ENCODE measurements around the gene ARHGEF7. TPM values are rescaled to one million over a fixed set of nuclear protein-coding genes. Genes with fewer than 3 reads are reported as not detected.
"Not testable (repeated sequence)": the region's sequence is repeated elsewhere in the genome, so short reads cannot be mapped to it uniquely, and the experiment has no call there.

Gene ARHGEF7
- total RNA-seq, 2 experiments from 2014 or later: 67.9 to 68.9 TPM

- H3K4me3 Mint-ChIP-seq: no peak overlapping the region
- peaks cover 2% of the 10 kb centered on the region for H3K4me1 Mint-ChIP-seq
- H3K27me3 Mint-ChIP-seq: no peaks in the 10 kb centered on the region
- POLR2A ChIA-PET: no interaction called here
- H3K36me3 Mint-ChIP-seq (ENCODE audit: low read depth): peaks cover 80% of the 10 kb centered on the region
- H3K9me3 Mint-ChIP-seq: peaks cover 17% of the 10 kb centered on the region
- no peak for DNase-seq
- no peak overlapping the region for H3K27ac Mint-ChIP-seq
- CTCF ChIA-PET: no interaction called here
Observed at GRCh38 chr13:111255228-111255790, 140.2 kb downstream of the ARHGEF7 start.

- H3K4me1 Mint-ChIP-seq: peaks cover 2% of the 10 kb centered on the region
- no peaks in the 10 kb centered on the region for H3K27me3 Mint-ChIP-seq
- peaks cover 17% of the 10 kb centered on the region for H3K9me3 Mint-ChIP-seq
- ChIA-PET POLR2A (no interaction called here), CTCF (interaction anchor here (0.9 kb wide), 1 partner anchor 8 kb away, joined by 3 read pairs; no protein-coding TSS in a partner anchor)
- no peak overlapping the region for H3K4me3 Mint-ChIP-seq
- peaks cover 76% of the 10 kb centered on the region for H3K36me3 Mint-ChIP-seq (ENCODE audit: low read depth)
- DNase-seq: no peak
- no peak overlapping the region for H3K27ac Mint-ChIP-seq
Observed at GRCh38 chr13:111256458-111256857, 141.3 kb downstream of the ARHGEF7 start.

- Mint-ChIP-seq H3K36me3 (ENCODE audit: low read depth) (peaks cover 74% of the 10 kb centered on the region), H3K27me3 (no peaks in the 10 kb centered on the region), H3K27ac (no peak overlapping the region), H3K4me3 (no peak overlapping the region), H3K9me3 (peaks cover 17% of the 10 kb centered on the region), H3K4me1 (peaks cover 2% of the 10 kb centered on the region)
- ChIA-PET CTCF (no interaction called here), POLR2A (no interaction called here)
- DNase-seq: no peak
Observed at GRCh38 chr13:111256946-111257345, 141.8 kb downstream of the ARHGEF7 start.

GRCh38 chr13:111257899-111258298, 142.8 kb downstream of the ARHGEF7 start:
- not testable (repeated sequence) for H3K4me3 Mint-ChIP-seq

GRCh38 chr13:111258637-111259036, 143.5 kb downstream of the ARHGEF7 start:
- Mint-ChIP-seq H3K4me1 (peaks cover 4% of the 10 kb centered on the region), H3K36me3 (ENCODE audit: low read depth) (peaks cover 62% of the 10 kb centered on the region), H3K27ac (no peak overlapping the region), H3K9me3 (peaks cover 15% of the 10 kb centered on the region), H3K4me3 (no peak overlapping the region), H3K27me3 (no peaks in the 10 kb centered on the region)
- CTCF ChIA-PET: no interaction called here
- POLR2A ChIA-PET: no interaction called here
- DNase-seq: no peak

More at GRCh38 chr13:111257899-111258298, 142.8 kb downstream of the ARHGEF7 start:
- CTCF ChIA-PET, DNase-seq, H3K4me1 Mint-ChIP-seq, POLR2A ChIA-PET, H3K27ac Mint-ChIP-seq, H3K27me3 Mint-ChIP-seq: not testable (repeated sequence)
- Mint-ChIP-seq H3K9me3 (peaks cover 17% of the 10 kb centered on the region), H3K36me3 (ENCODE audit: low read depth) (peaks cover 68% of the 10 kb centered on the region)

- Mint-ChIP-seq H3K9me3 (peaks cover 12% of the 10 kb centered on the region), H3K36me3 (ENCODE audit: low read depth) (peaks cover 58% of the 10 kb centered on the region), H3K4me1 (peaks cover 4% of the 10 kb centered on the region), H3K27me3 (no peaks in the 10 kb centered on the region), H3K27ac (no peak overlapping the region), H3K4me3 (no peak overlapping the region)
- ChIA-PET CTCF (no interaction called here), POLR2A (no interaction called here)
- no peak for DNase-seq
Observed at GRCh38 chr13:111259058-111259457, 143.9 kb downstream of the ARHGEF7 start.

- H3K9me3 Mint-ChIP-seq: peaks cover 9% of the 10 kb centered on the region
- no peaks in the 10 kb centered on the region for H3K27me3 Mint-ChIP-seq
- no peak for DNase-seq
- peaks cover 46% of the 10 kb centered on the region for H3K36me3 Mint-ChIP-seq (ENCODE audit: low read depth)
- ChIA-PET CTCF (no interaction called here), POLR2A (no interaction called here)
- peaks cover 4% of the 10 kb centered on the region for H3K4me1 Mint-ChIP-seq
- no peak overlapping the region for H3K27ac Mint-ChIP-seq
- no peak overlapping the region for H3K4me3 Mint-ChIP-seq
Observed at GRCh38 chr13:111261326-111261725, 146.2 kb downstream of the ARHGEF7 start.

- ChIA-PET POLR2A (no interaction called here), CTCF (no interaction called here)
- no peak for DNase-seq
- H3K27me3 Mint-ChIP-seq: no peaks in the 10 kb centered on the region
- peaks cover 41% of the 10 kb centered on the region for H3K36me3 Mint-ChIP-seq (ENCODE audit: low read depth)
- H3K4me1 Mint-ChIP-seq: peaks cover 2% of the 10 kb centered on the region
- H3K27ac Mint-ChIP-seq: no peak overlapping the region
- H3K9me3 Mint-ChIP-seq: peaks cover 6% of the 10 kb centered on the region
- H3K4me3 Mint-ChIP-seq: no peak overlapping the region
Observed at GRCh38 chr13:111262281-111262680, 147.2 kb downstream of the ARHGEF7 start.

- Mint-ChIP-seq H3K27me3 (no peaks in the 10 kb centered on the region), H3K27ac (no peak overlapping the region), H3K36me3 (ENCODE audit: low read depth) (peaks cover 38% of the 10 kb centered on the region), H3K4me3 (no peak overlapping the region), H3K4me1 (peaks cover 2% of the 10 kb centered on the region), H3K9me3 (peaks cover 6% of the 10 kb centered on the region)
- DNase-seq: no peak
- CTCF ChIA-PET: no interaction called here
- POLR2A ChIA-PET: no interaction called here
Observed at GRCh38 chr13:111262715-111263114, 147.6 kb downstream of the ARHGEF7 start.

GRCh38 chr13:111263566-111263965, 148.5 kb downstream of the ARHGEF7 start:
- no peaks in the 10 kb centered on the region for H3K27me3 Mint-ChIP-seq
- ChIA-PET CTCF (no interaction called here), POLR2A (no interaction called here)
- no peak for DNase-seq
- H3K4me1 Mint-ChIP-seq: peaks cover 2% of the 10 kb centered on the region
- peaks cover 29% of the 10 kb centered on the region for H3K36me3 Mint-ChIP-seq (ENCODE audit: low read depth)
- peaks cover 6% of the 10 kb centered on the region for H3K9me3 Mint-ChIP-seq
- H3K4me3 Mint-ChIP-seq: no peak overlapping the region
- H3K27ac Mint-ChIP-seq: no peak overlapping the region

- Mint-ChIP-seq H3K4me3 (no peak overlapping the region), H3K4me1 (peaks cover 12% of the 10 kb centered on the region), H3K9me3 (no peaks in the 10 kb centered on the region), H3K27ac (no peak overlapping the region), H3K27me3 (no peaks in the 10 kb centered on the region), H3K36me3 (ENCODE audit: low read depth) (peaks cover 23% of the 10 kb centered on the region)
- CTCF ChIA-PET: interaction anchor here (1.1 kb wide), 1 partner anchor 9 kb away, joined by 3 read pairs; no protein-coding TSS in a partner anchor
- no peak for DNase-seq
- POLR2A ChIA-PET: no interaction called here
Observed at GRCh38 chr13:111265006-111265700, 150.0 kb downstream of the ARHGEF7 start.

GRCh38 chr13:111265701-111266035, 150.6 kb downstream of the ARHGEF7 start:
- H3K27ac Mint-ChIP-seq: no peak overlapping the region
- POLR2A ChIA-PET: no interaction called here
- no peaks in the 10 kb centered on the region for H3K27me3 Mint-ChIP-seq
- CTCF ChIA-PET: no interaction called here
- no peak for DNase-seq
- H3K36me3 Mint-ChIP-seq (ENCODE audit: low read depth): peaks cover 24% of the 10 kb centered on the region
- no peaks in the 10 kb centered on the region for H3K9me3 Mint-ChIP-seq
- H3K4me3 Mint-ChIP-seq: no peak overlapping the region
- H3K4me1 Mint-ChIP-seq: peaks cover 14% of the 10 kb centered on the region

GRCh38 chr13:111267205-111267604, 152.1 kb downstream of the ARHGEF7 start:
- ChIA-PET CTCF (interaction anchor here (1.2 kb wide), 1 partner anchor 199 kb away, joined by 4 read pairs; no protein-coding TSS in a partner anchor), POLR2A (no interaction called here)
- H3K4me3 Mint-ChIP-seq: no peak overlapping the region
- peaks cover 25% of the 10 kb centered on the region for H3K36me3 Mint-ChIP-seq (ENCODE audit: low read depth)
- H3K9me3 Mint-ChIP-seq: no peaks in the 10 kb centered on the region
- H3K4me1 Mint-ChIP-seq: peaks cover 14% of the 10 kb centered on the region
- H3K27ac Mint-ChIP-seq: no peak overlapping the region
- no peak for DNase-seq
- no peaks in the 10 kb centered on the region for H3K27me3 Mint-ChIP-seq

- Mint-ChIP-seq H3K4me1 (peaks cover 14% of the 10 kb centered on the region), H3K27ac (no peak overlapping the region), H3K4me3 (no peak overlapping the region), H3K27me3 (no peaks in the 10 kb centered on the region), H3K36me3 (ENCODE audit: low read depth) (peaks cover 28% of the 10 kb centered on the region), H3K9me3 (no peaks in the 10 kb centered on the region)
- DNase-seq: no peak
- CTCF ChIA-PET: no interaction called here
- POLR2A ChIA-PET: no interaction called here
Observed at GRCh38 chr13:111267784-111268183, 152.7 kb downstream of the ARHGEF7 start.

Measured in activated CD4-positive, alpha-beta memory T cell treated with anti-CD3 and anti-CD28 coated beads, Interleukin-2, amount 10 ng/mL, durations not matched to agents 7 days and 5 days (primary cell).